ENCODE results near the gene EIF4EBP2.

EIF4EBP2 gene, protein sequence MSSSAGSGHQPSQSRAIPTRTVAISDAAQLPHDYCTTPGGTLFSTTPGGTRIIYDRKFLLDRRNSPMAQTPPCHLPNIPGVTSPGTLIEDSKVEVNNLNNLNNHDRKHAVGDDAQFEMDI

GRCh38 chr10:70404036-70404786 lies at the start of gene EIF4EBP2:
Gene EIF4EBP2, plus strand, starts transcription at chr10:70404145. Its CDS starts 257 bp downstream, at chr10:70404402.
- TF ChIP-seq, protein P1, sequence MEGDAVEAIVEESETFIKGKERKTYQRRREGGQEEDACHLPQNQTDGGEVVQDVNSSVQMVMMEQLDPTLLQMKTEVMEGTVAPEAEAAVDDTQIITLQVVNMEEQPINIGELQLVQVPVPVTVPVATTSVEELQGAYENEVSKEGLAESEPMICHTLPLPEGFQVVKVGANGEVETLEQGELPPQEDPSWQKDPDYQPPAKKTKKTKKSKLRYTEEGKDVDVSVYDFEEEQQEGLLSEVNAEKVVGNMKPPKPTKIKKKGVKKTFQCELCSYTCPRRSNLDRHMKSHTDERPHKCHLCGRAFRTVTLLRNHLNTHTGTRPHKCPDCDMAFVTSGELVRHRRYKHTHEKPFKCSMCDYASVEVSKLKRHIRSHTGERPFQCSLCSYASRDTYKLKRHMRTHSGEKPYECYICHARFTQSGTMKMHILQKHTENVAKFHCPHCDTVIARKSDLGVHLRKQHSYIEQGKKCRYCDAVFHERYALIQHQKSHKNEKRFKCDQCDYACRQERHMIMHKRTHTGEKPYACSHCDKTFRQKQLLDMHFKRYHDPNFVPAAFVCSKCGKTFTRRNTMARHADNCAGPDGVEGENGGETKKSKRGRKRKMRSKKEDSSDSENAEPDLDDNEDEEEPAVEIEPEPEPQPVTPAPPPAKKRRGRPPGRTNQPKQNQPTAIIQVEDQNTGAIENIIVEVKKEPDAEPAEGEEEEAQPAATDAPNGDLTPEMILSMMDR (conservative IDR thresholded peaks at IDR 0.05): no peak
- peak within 1 kb of the TSS; percentile 90 for H3K27ac ChIP-seq

DNA sequence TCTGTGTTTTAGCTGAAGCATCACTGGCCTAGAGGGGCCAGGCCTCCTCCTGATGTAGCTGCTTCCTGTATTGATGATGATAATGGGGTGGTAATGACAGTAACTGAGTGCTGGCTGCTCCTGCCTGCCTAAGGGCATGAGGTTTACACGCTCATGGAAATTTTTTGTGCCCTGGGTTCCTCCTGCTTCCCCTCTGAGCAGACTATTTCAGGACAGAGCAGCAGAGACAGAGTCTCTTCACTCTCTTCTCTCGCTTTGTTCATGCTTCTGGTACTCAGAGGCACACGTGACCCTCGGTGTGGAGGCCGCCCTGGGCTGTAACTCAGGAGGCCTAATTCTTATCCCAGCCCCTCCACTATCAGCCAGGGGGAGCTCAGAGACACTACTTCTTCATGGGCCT lies 49.4 kb upstream of the EIF4EBP2 start:
- TF ChIP-seq, protein P1 (conservative IDR thresholded peaks at IDR 0.05): no peak
- H3K27ac ChIP-seq: no peak overlapping the region

- TF ChIP-seq, protein P1 (conservative IDR thresholded peaks at IDR 0.05): no peak
- no peak overlapping the region for H3K27ac ChIP-seq
Measured at GRCh38 chr10:70355051-70356021, 48.6 kb upstream of the EIF4EBP2 start.

DNA sequence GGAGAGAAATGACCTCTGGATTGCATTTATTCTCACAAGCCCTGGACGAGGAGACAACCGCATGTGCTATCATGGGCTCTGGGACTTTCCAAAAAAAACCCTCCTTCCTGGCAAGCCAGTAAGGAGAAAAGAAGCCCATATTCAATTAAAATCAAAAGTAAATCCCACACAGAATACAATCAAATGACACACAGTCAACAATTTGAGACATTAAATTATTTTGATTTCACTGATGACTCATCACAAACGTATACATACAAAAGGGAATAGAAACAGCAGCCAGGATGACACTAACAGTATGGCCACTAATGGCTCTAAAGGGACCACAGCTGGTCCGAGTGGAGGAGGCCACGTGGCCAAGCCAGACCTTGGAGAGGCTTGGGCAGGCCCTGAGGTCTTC lies 46.4 kb upstream of the EIF4EBP2 start:
- TF ChIP-seq, protein P1 (conservative IDR thresholded peaks at IDR 0.05): no peak
- H3K27ac ChIP-seq: no peak overlapping the region

- no peak overlapping the region for H3K27ac ChIP-seq
- TF ChIP-seq, protein P1 (conservative IDR thresholded peaks at IDR 0.05): no peak
Measured at GRCh38 chr10:70358446-70358845, 45.5 kb upstream of the EIF4EBP2 start.

- no peak overlapping the region for H3K27ac ChIP-seq
- TF ChIP-seq, protein P1 (conservative IDR thresholded peaks at IDR 0.05): no peak
Measured at GRCh38 chr10:70359017-70359550, 44.9 kb upstream of the EIF4EBP2 start.

DNA sequence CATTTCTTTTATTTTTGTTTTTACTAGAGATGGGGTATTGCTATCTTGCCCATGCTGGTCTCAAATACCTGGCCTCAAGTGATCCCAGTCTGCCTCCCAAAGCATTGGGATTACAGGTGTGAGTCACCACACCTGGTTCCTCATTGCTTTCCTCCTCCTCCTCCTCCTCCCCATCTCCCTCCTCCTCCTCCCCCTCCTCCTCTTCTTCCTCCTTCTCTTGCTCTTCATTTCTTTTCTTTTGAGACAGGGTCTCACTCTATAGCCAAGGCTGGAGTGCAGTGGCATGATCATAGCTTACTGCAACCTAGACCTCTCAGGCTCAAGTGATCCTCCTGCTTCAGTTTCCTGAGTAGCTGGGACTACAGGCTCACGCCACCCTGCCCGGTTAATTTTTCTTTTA lies 43.7 kb upstream of the EIF4EBP2 start:
- H3K27ac ChIP-seq: no peak overlapping the region
- TF ChIP-seq, protein P1 (conservative IDR thresholded peaks at IDR 0.05): no peak
